K562 (cell line): ENCODE results near the gene TSPAN13. TPM values are rescaled to one million over a fixed set of nuclear protein-coding genes. Genes with fewer than 3 reads are reported as not detected.

Experiments
- ATAC-seq: fragments of 200-7000 bp; cut with Tn5 transposase; 3 replicates; pipeline ENCODE4 v1.9.1; 2020; ENCODE audit warnings: moderate library complexity
- BruUV-seq: library from RNA; stranded (reverse); fragments of 400-500 nt; replicated peaks from 2 replicates; lab custom pipeline; 2021; lab: Mats Ljungman, UMichigan
- CTCF ChIA-PET: fragments of 300-600 bp; formaldehyde crosslinking; extraction: SDS; loops from one replicate; lab custom pipeline; 2021; ENCODE audit warnings: low intra/inter-chr PET ratio; lab: Yijun Ruan, JAX
- POLR2A ChIA-PET: fragments of 300-600, 350-650 bp; sonication (Branson Sonifier 250); formaldehyde crosslinking; extraction: SDS; loops from one replicate; lab custom pipeline; 2021; ENCODE audit warnings: antibody characterized with exemption, inconsistent platforms; lab: Yijun Ruan, JAX
- DNase-seq, 4 experiments: peaks; one replicate each; pipeline versions ENCODE4 v3.0.0 to v3.0.0-alpha.2; 2011 to 2018; ENCODE audit warnings: low spot score in 3 of 4, mixed read lengths in 3 of 4; ENCODE audit errors: extremely low read depth in 1 of 4
- FAIRE-seq: peaks from 2 replicates; lab custom pipeline; 2011; peaks lifted over from hg19 to GRCh38; lab: Jason Lieb, UNC
- H2AFZ ChIP-seq: 2 replicates; pipeline ENCODE4 v1.6.0; 2011; ENCODE audit warnings: low read depth, low read length, control low read depth, inconsistent platforms
- H3K27ac ChIP-seq: fragments of 200-600 bp; 3 replicates; pipeline ENCODE4 v1.8.0; 2011; ENCODE audit warnings: low read depth, mild to moderate bottlenecking, control low read depth, inconsistent platforms, low read length, moderate library complexity, mixed read lengths; ENCODE audit errors: extremely low read depth
- H3K27me3 ChIP-seq, 2 experiments: fragments of 300-600 bp in 1 of 2; 2 replicates in 1 of 2; 3 replicates in 1 of 2; pipeline versions ENCODE4 v1.6.0 to v1.8.0; 2011; ENCODE audit warnings: inconsistent platforms in 2 of 2, low read length in 2 of 2, mild to moderate bottlenecking in 1 of 2, mixed read lengths in 1 of 2, moderate library complexity in 1 of 2; ENCODE audit not compliant: control insufficient read depth in 2 of 2, insufficient read depth in 2 of 2
- H3K36me3 ChIP-seq: fragments of 300-600 bp; 3 replicates; pipeline ENCODE4 v1.8.0; 2011; ENCODE audit warnings: mild to moderate bottlenecking, low read length, inconsistent platforms; ENCODE audit not compliant: control insufficient read depth, insufficient read depth
- H3K4me1 ChIP-seq, 2 experiments: fragments of 200-600 bp in 1 of 2; replicated peaks in 1 of 2; 2 replicates in 1 of 2; 3 replicates in 1 of 2; pipeline versions ENCODE4 v1.5.1 to v1.8.0; 2011; ENCODE audit warnings: inconsistent platforms in 2 of 2, low read length in 2 of 2, mild to moderate bottlenecking in 1 of 2, mixed read lengths in 1 of 2, moderate library complexity in 1 of 2; ENCODE audit not compliant: control insufficient read depth in 2 of 2, insufficient read depth in 2 of 2
- H3K4me2 ChIP-seq: 2 replicates; pipeline ENCODE4 v1.6.1; 2011; ENCODE audit warnings: low read length, control low read depth, inconsistent platforms, mixed read lengths; ENCODE audit not compliant: insufficient read depth
- H3K4me3 ChIP-seq: fragments of 200-600 bp; sonication (generic), shearing (Covaris generic); 2 replicates; pipeline ENCODE4 v1.5.1; 2016; ENCODE audit warnings: control low read depth, inconsistent platforms
- H3K79me2 ChIP-seq: fragments of 200-600 bp; 3 replicates; pipeline ENCODE4 v1.8.0; 2011; ENCODE audit warnings: low read length, inconsistent platforms; ENCODE audit not compliant: control insufficient read depth, insufficient read depth
- H3K9ac ChIP-seq, 2 experiments: 2 replicates each; pipeline versions ENCODE4 v1.6.0 to v1.6.1; 2011; ENCODE audit warnings: low read depth in 2 of 2, low read length in 2 of 2, control low read depth in 1 of 2, inconsistent platforms in 1 of 2, mild to moderate bottlenecking in 1 of 2, mixed read lengths in 1 of 2; ENCODE audit not compliant: insufficient read depth in 1 of 2
- H3K9me1 ChIP-seq: one replicate; pipeline ENCODE4 v1.6.0; 2011; ENCODE audit warnings: inconsistent platforms, mild to moderate bottlenecking, low read length, moderate library complexity; ENCODE audit not compliant: control insufficient read depth, insufficient read depth
- H3K9me3 ChIP-seq: replicated peaks from 2 replicates; pipeline ENCODE4 v1.5.1; 2011; ENCODE audit warnings: low read depth, low read length, inconsistent platforms; ENCODE audit not compliant: control insufficient read depth, insufficient read depth
- H4K20me1 ChIP-seq: replicated peaks from 2 replicates; pipeline ENCODE4 v1.6.1; 2011; ENCODE audit warnings: low read length, inconsistent platforms, mixed read lengths; ENCODE audit not compliant: control insufficient read depth, insufficient read depth
- ATF3 ChIP-seq, 2 experiments: fragments of 450-650 bp in 1 of 2; sonication (generic) in 1 of 2; formaldehyde crosslinking in 1 of 2; IDR thresholded peaks in 1 of 2; conservative IDR thresholded peaks in 1 of 2; 2 replicates each; pipeline versions ENCODE4 v1.6.1 to v1.8.1; 2016 to 2023; ENCODE audit warnings: mild to moderate bottlenecking in 2 of 2, moderate library complexity in 2 of 2, inconsistent platforms in 1 of 2, missing genetic modification reagents in 1 of 2
- EHMT2 ChIP-seq: fragments of 450-650 bp; IDR thresholded peaks from 2 replicates; pipeline ENCODE4 v1.6.1; 2018; ENCODE audit warnings: antibody characterized with exemption
- GABPB2 ChIP-seq: fragments of 250-450 bp; sonication (Bioruptor Pico); conservative IDR thresholded peaks from 2 replicates; pipeline ENCODE4 v1.5.1; 2021; ENCODE audit warnings: mild to moderate bottlenecking
- HCFC1 ChIP-seq: IDR thresholded peaks from 2 replicates; pipeline ENCODE4 v1.6.1; 2012; ENCODE audit warnings: low read depth, low read length, improper control_type of control experiment
- HMG20B ChIP-seq: fragments of 250-450 bp; sonication (Bioruptor Pico); IDR thresholded peaks from 2 replicates; pipeline ENCODE4 v1.5.0; 2021; ENCODE audit warnings: mild to moderate bottlenecking
- HOXB6 ChIP-seq: fragments of 250-450 bp; sonication (Bioruptor Pico); IDR thresholded peaks from 2 replicates; pipeline ENCODE4 v1.5.1; 2022; ENCODE audit warnings: mild to moderate bottlenecking, borderline replicate concordance
- ILK ChIP-seq: fragments of 450-650 bp; IDR thresholded peaks from 2 replicates; pipeline ENCODE4 v1.6.1; 2016; ENCODE audit warnings: missing genetic modification characterization, low read depth, mild to moderate bottlenecking, missing compliant biosample characterization, moderate library complexity, borderline replicate concordance
- KLF13 ChIP-seq: fragments of 450-650 bp; IDR thresholded peaks from 2 replicates; pipeline ENCODE4 v1.6.1; 2016; ENCODE audit warnings: missing genetic modification characterization, low read depth, mild to moderate bottlenecking, missing compliant biosample characterization, moderate library complexity, borderline replicate concordance
- MYC ChIP-seq, 2 experiments: fragments of 250-450 bp in 1 of 2; sonication (Bioruptor Pico) in 1 of 2; IDR thresholded peaks; 2 replicates each; pipeline versions ENCODE4 v1.5.1 to v1.6.1; 2012 to 2021; ENCODE audit warnings: low read depth in 2 of 2, borderline replicate concordance in 1 of 2, improper control_type of control experiment in 1 of 2, low read length in 1 of 2, mild to moderate bottlenecking in 1 of 2, moderate library complexity in 1 of 2
- NFIC ChIP-seq: fragments of 450-650 bp; IDR thresholded peaks from 2 replicates; pipeline ENCODE4 v1.6.1; 2017; ENCODE audit warnings: mild to moderate bottlenecking, inconsistent platforms
- ZFP1 ChIP-seq: fragments of 450-650 bp; formaldehyde crosslinking; IDR thresholded peaks from 2 replicates; pipeline ENCODE4 v1.4.0; 2020; ENCODE audit warnings: mild to moderate bottlenecking, mixed read lengths
- ZNF232 ChIP-seq: sonication (generic); formaldehyde crosslinking; IDR thresholded peaks from 2 replicates; pipeline ENCODE4 v1.8.0; 2022; ENCODE audit warnings: mild to moderate bottlenecking, missing genetic modification reagents
- WGBS: fragments of 100-300 bp; shearing (Covaris generic); methylation state at CpG from one replicate; pipeline ENCODE4 v1.1.6; 2016; ENCODE audit warnings: low coverage, mixed read lengths; ENCODE audit not compliant: insufficient coverage; ENCODE audit errors: missing lambda C conversion rate; 5-methylcytosine and 5-hydroxymethylcytosine counted together
- in situ Hi-C: fragments of 300-500 bp; cut with MboI; formaldehyde crosslinking; loops from 4 replicates; pipeline ENCODE4 v1.15.0; 2018; ENCODE audit warnings: inconsistent platforms, mixed read lengths
- intact Hi-C: fragments of 100-400 bp; cut with micrococcal nuclease; formaldehyde crosslinking; loops from 2 replicates; pipeline ENCODE4 v1.14.2; 2022
- polyA plus RNA-seq, 8 experiments: library from polyadenylated mRNA; depleted of rRNA in 4 of 8; stranded (reverse) in 5 of 8; unstranded in 3 of 8; fragments of >200 nt; fragmentation: Nextera tagmentation in 2 of 8; fragmentation: Illumina TruSeq in 1 of 8; extraction: Ambion mirVana in 2 of 8; extraction: Trizol in 1 of 8; gene quantifications; 2 replicates each; pipeline versions ENCODE4 v1.2.1 to v1.2.3, GENCODE V29; 2011 to 2014; ENCODE audit warnings: inconsistent platforms in 1 of 8, missing spikeins in 1 of 8
- total RNA-seq, 7 experiments: library from RNA; depleted of rRNA in 6 of 7; stranded (reverse); fragments of >200 nt in 6 of 7; fragmentation: Illumina TruSeq in 2 of 7; extraction: Trizol in 2 of 7; gene quantifications; 2 replicates each; pipeline versions ENCODE4 v1.2.1 to v1.2.3, GENCODE V29; 2011 to 2021; ENCODE audit warnings: low replicate concordance in 1 of 7

Gene TSPAN13
- total and polyA plus RNA-seq, 9 of the 15 experiments (the other 6 are each of a cell fraction or from before 2014, with no cell fraction given) = 7.8 to 46.3 (median 20.0) TPM

GRCh38 chr7:16804674-16805439, 51.3 kb downstream of the TSPAN13 start, which contains the start of gene AGR2:
TSS of gene AGR2 (minus strand) at chr7:16804999. CDS start at chr7:16801796, 3,203 bp downstream.
- Histone ChIP-seq H3K4me2 (no peak within 1 kb of the TSS), H3K27ac (no peak within 1 kb of the TSS), H3K9me3 (no peaks in the 10 kb centered on the region), H3K9ac (no peak within 1 kb of the TSS), H3K79me2 (no peaks in the 10 kb centered on the region), H3K27me3 (peaks cover 0 to 8% of the 10 kb centered on the region in 2 experiments; a peak in 4 of 5 replicates), H4K20me1 (no peaks in the 10 kb centered on the region), H3K36me3 (no peaks in the 10 kb centered on the region), H3K4me1 (no peaks in the 10 kb centered on the region), H3K4me3 (no peak within 1 kb of the TSS), H3K9me1 (no peaks in the 10 kb centered on the region), H2AFZ (no peak within 1 kb of the TSS)
- CTCF ChIA-PET = no interaction called here
- POLR2A ChIA-PET = interaction anchor here (1.5 kb wide), 1 partner anchor 10 kb away, joined by 6 read pairs; no protein-coding TSS in a partner anchor
- DNase-seq (no peak), FAIRE-seq (no peak), ATAC-seq (no peak)
- 11% methylated on average over 13 of the region's 13 CpGs for WGBS
- BruUV-seq = no TSS peak
- in situ Hi-C loops (no loop called here), intact Hi-C loops (loop anchor here (5.0 kb wide), 1 partner anchor 108 kb away; no protein-coding TSS in a partner anchor)
- TF ChIP-seq NFIC (peak; percentile 54), ZNF232 (no peak), ILK (tag) (no peak)

GRCh38 chr7:16805441-16805840, 51.9 kb downstream of the TSPAN13 start:
- DNase-seq (no peak), FAIRE-seq (no peak), ATAC-seq (no peak)
- no peaks in the 10 kb centered on the region for H3K36me3 ChIP-seq
- H3K4me2 ChIP-seq = no peak overlapping the region
- H3K79me2 ChIP-seq = no peaks in the 10 kb centered on the region
- H3K27ac ChIP-seq = no peak overlapping the region
- no peaks in the 10 kb centered on the region for H3K4me1 ChIP-seq
- H3K4me3 ChIP-seq = no peak overlapping the region
- H3K9me1 ChIP-seq = no peaks in the 10 kb centered on the region
- no peak overlapping the region for H2AFZ ChIP-seq
- ChIA-PET CTCF (no interaction called here), POLR2A (interaction anchor here (0.6 kb wide), 1 partner anchor 28 kb away, joined by 3 read pairs; no protein-coding TSS in a partner anchor)
- in situ Hi-C loops (no loop called here), intact Hi-C loops (no loop called here)
- H4K20me1 ChIP-seq = no peaks in the 10 kb centered on the region
- H3K9ac ChIP-seq = no peak overlapping the region
- no TSS peak for BruUV-seq
- peaks cover 0 to 8% of the 10 kb centered on the region in 2 experiments; a peak in 4 of 5 replicates for H3K27me3 ChIP-seq
- no peaks in the 10 kb centered on the region for H3K9me3 ChIP-seq
- WGBS = 0% methylated on average over 3 of the region's 3 CpGs
- no peak for TF ChIP-seq KLF13 (tag)
- TF ChIP-seq HCFC1 = no peak
- no peak for TF ChIP-seq HOXB6 (CRISPR knock-in tag)
- TF ChIP-seq ATF3 (IDR thresholded peaks at IDR 0.05) = no peak
- no peak for TF ChIP-seq ATF3 (CRISPR knock-in tag; conservative IDR thresholded peaks at IDR 0.05)
- no peak for TF ChIP-seq GABPB2 (CRISPR knock-in tag)
- no peak for TF ChIP-seq MYC (IDR thresholded peaks at IDR 0.05; ENCODE audit: low read depth, low read length)
- TF ChIP-seq MYC (CRISPR knock-in tag; IDR thresholded peaks at IDR 0.05; ENCODE audit: borderline replicate concordance, low read depth) = no peak
- no peak for TF ChIP-seq ZFP1 (CRISPR knock-in tag)
- TF ChIP-seq EHMT2 = no peak
- no peak for TF ChIP-seq HMG20B (CRISPR knock-in tag)
